Lung (tissue), 12 donors: Measurements from ENCODE around the gene PLEKHG4. TPM values are rescaled to one million over a fixed set of nuclear protein-coding genes. Genes with fewer than 3 reads are reported as not detected.

Source experiments
- ATAC-seq: fragments of 200-7000 bp; cut with Tn5 transposase; one replicate; pipeline ENCODE4 v1.9.1; 2020; ENCODE audit warnings: moderate number of reproducible peaks; ENCODE audit not compliant: insufficient read depth, low FRiP score
- DNase-seq, 3 donors: peaks; one replicate each; pipeline ENCODE4 v3.0.0-alpha.2; 2013 to 2017
- H3K27ac ChIP-seq, 2 donors: one replicate each; pipeline ENCODE4 v1.5.1; 2013; ENCODE audit warnings: mild to moderate bottlenecking in 2 of 2, moderate library complexity in 2 of 2, control low read depth in 1 of 2, inconsistent platforms in 1 of 2, low read depth in 1 of 2, low read length in 1 of 2
- H3K27me3 ChIP-seq, 3 donors: one replicate each; pipeline ENCODE4 v1.5.1; 2013; ENCODE audit warnings: low read length in 2 of 3; ENCODE audit not compliant: control insufficient read depth in 3 of 3, insufficient read depth in 3 of 3
- H3K36me3 ChIP-seq, 4 donors: one replicate each; pipeline ENCODE4 v1.5.1; 2013; ENCODE audit warnings: low read length in 4 of 4, mild to moderate bottlenecking in 1 of 4, moderate library complexity in 1 of 4; ENCODE audit not compliant: control insufficient read depth in 4 of 4, insufficient read depth in 4 of 4
- H3K4me1 ChIP-seq, 5 donors: one replicate each; pipeline ENCODE4 v1.5.1; 2013; ENCODE audit warnings: low read length in 5 of 5, mild to moderate bottlenecking in 2 of 5, moderate library complexity in 1 of 5; ENCODE audit not compliant: control insufficient read depth in 5 of 5, insufficient read depth in 5 of 5
- H3K4me3 ChIP-seq: one replicate; pipeline ENCODE4 v1.5.1; 2013; ENCODE audit warnings: mild to moderate bottlenecking, control low read depth, moderate library complexity
- H3K9ac ChIP-seq, 2 donors: one replicate each; pipeline ENCODE4 v1.5.1; 2013; ENCODE audit warnings: low read length in 2 of 2, control low read depth in 1 of 2; ENCODE audit not compliant: insufficient read depth in 1 of 2
- H3K9me3 ChIP-seq, 4 donors: one replicate each; pipeline ENCODE4 v1.5.1; 2013; ENCODE audit warnings: low read length in 3 of 4, mild to moderate bottlenecking in 1 of 4, moderate library complexity in 1 of 4; ENCODE audit not compliant: control insufficient read depth in 4 of 4, insufficient read depth in 3 of 4
- WGBS, 2 donors: extraction: QIAGEN DNeasy Blood & Tissue Kit; methylation state at CpG; one replicate each; pipeline ENCODE4 v1.1.7; 2013; 5-methylcytosine and 5-hydroxymethylcytosine counted together
- polyA plus RNA-seq, 2 donors: library from polyadenylated mRNA; stranded (reverse); fragments of 200-250 nt; gene quantifications; one replicate each; pipeline ENCODE4 v1.2.1, GENCODE V29; 2013
- total RNA-seq, 2 donors: library from RNA; depleted of rRNA in 1 of 2; stranded (reverse); fragments of >200 nt in 1 of 2; gene quantifications; one replicate each; pipeline ENCODE4 v1.2.1, GENCODE V29; 2014 to 2021
- TF ChIP-seq, protein P1 (sequence below): IDR thresholded peaks from 2 replicates; pipeline ENCODE4 v1.5.1; 2012; ENCODE audit warnings: mild to moderate bottlenecking; ENCODE audit errors: control extremely low read depth, extremely low read depth
- donor health status: control.
- donor health status: control.
- donor health status: Bipolar disorder and iron deficiency.
- donor health status: healthy.
- donor health status: DM: yes; HTN: yes; CAD: no.

The PLEKHG4 gene
- total and polyA plus RNA-seq, 4 donors = 9.0 to 26.9 (median 17.1) TPM

- Histone ChIP-seq H3K9me3 (no peaks in the 10 kb centered on the region), H3K36me3 (peaks cover 0 to 43% (median 8%) of the 10 kb centered on the region in 4 donors), H3K27me3 (no peaks in the 10 kb centered on the region), H3K27ac (no peak overlapping the region), H3K9ac (no peak overlapping the region), H3K4me3 (no peak overlapping the region), H3K4me1 (no peaks in the 10 kb centered on the region)
- WGBS, 2 donors = 92 to 98% methylated on average over 11 of the region's 11 CpGs
- DNase-seq = no peak
- no peak for ATAC-seq
- TF ChIP-seq, protein P1, sequence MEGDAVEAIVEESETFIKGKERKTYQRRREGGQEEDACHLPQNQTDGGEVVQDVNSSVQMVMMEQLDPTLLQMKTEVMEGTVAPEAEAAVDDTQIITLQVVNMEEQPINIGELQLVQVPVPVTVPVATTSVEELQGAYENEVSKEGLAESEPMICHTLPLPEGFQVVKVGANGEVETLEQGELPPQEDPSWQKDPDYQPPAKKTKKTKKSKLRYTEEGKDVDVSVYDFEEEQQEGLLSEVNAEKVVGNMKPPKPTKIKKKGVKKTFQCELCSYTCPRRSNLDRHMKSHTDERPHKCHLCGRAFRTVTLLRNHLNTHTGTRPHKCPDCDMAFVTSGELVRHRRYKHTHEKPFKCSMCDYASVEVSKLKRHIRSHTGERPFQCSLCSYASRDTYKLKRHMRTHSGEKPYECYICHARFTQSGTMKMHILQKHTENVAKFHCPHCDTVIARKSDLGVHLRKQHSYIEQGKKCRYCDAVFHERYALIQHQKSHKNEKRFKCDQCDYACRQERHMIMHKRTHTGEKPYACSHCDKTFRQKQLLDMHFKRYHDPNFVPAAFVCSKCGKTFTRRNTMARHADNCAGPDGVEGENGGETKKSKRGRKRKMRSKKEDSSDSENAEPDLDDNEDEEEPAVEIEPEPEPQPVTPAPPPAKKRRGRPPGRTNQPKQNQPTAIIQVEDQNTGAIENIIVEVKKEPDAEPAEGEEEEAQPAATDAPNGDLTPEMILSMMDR = no peak
Measured at GRCh38 chr16:67256701-67257230, 22.6 kb upstream of the PLEKHG4 start.

GRCh38 chr16:67257486-67258160, 21.7 kb upstream of the PLEKHG4 start:
- DNase-seq = no peak
- H3K4me3 ChIP-seq = no peak overlapping the region
- H3K9me3 ChIP-seq = no peaks in the 10 kb centered on the region
- H3K27me3 ChIP-seq = no peaks in the 10 kb centered on the region
- no peak overlapping the region for H3K9ac ChIP-seq
- H3K36me3 ChIP-seq = peaks cover 0 to 43% (median 8%) of the 10 kb centered on the region in 4 donors
- ATAC-seq = no peak
- no peak overlapping the region for H3K27ac ChIP-seq
- WGBS, 2 donors = 86 to 88% methylated on average over 4 of the region's 4 CpGs
- TF ChIP-seq, protein P1 = no peak
- H3K4me1 ChIP-seq = no peaks in the 10 kb centered on the region

DNA sequence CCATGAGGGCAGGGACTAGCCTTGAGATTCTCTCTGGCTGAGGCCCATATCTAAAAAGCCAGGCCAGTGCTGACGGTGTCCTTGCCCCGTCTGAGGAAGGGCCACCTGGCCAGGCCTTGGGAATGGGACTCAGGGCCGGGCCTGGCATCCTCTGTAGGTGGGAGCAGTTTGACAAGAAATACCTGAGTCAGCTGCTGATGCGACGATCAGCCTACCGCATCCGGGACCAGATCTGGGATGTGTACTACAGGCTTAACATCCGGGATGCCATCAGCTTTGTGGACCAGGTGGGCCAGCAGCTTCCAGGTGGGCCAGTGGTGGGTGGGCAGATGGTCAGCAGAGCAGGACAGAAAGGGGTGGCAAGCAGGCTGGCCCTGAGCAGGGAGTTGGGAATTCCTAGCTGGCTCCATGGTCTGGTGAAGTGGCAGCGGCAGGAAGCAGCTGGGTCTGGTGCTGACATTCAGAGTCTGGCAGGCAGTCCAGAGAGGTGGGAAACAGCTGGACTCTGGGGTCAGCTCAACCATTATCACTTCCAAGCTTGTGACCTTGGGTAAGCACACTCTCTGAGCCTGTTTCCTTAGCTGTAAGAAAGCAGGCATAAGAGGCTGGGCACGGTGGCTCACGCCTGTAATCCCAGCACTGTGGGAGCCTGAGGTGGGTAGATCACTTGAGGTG, 21.0 kb upstream of the PLEKHG4 start:
- DNase-seq (peak in 1 of 3 donors; percentile 25), ATAC-seq (no peak)
- Histone ChIP-seq H3K9me3 (no peaks in the 10 kb centered on the region), H3K27me3 (no peaks in the 10 kb centered on the region), H3K9ac (no peak overlapping the region), H3K27ac (no peak overlapping the region), H3K36me3 (peaks cover 0 to 40% (median 8%) of the 10 kb centered on the region in 4 donors), H3K4me1 (no peaks in the 10 kb centered on the region), H3K4me3 (no peak overlapping the region)
- TF ChIP-seq, protein P1 = no peak
- 87 to 91% methylated on average over 11 of the region's 11 CpGs for WGBS, 2 donors
